IMR-90 (cell line): ENCODE results near the gene TCERG1L. TPM values are rescaled to one million over a fixed set of nuclear protein-coding genes. Genes with fewer than 3 reads are reported as not detected.

Experiments
- ATAC-seq: fragments of 200-7000 bp; cut with Tn5 transposase; 2 replicates; pipeline ENCODE4 v1.9.1; 2020; ENCODE audit warnings: low read depth, mild to moderate bottlenecking, moderate library complexity
- BruUV-seq: library from RNA; stranded (reverse); fragments of 400-500 nt; replicated peaks from 2 replicates; lab custom pipeline; 2021; lab: Mats Ljungman, UMichigan
- CTCF ChIA-PET: fragments of 300-600 bp; formaldehyde crosslinking; extraction: SDS; loops from one replicate; lab custom pipeline; 2021; ENCODE audit warnings: antibody characterized with exemption; lab: Yijun Ruan, JAX
- POLR2A ChIA-PET: fragments of 300-600 bp; sonication (Branson Sonifier 250); formaldehyde crosslinking; loops from one replicate; lab custom pipeline; 2022; ENCODE audit warnings: antibody characterized with exemption; ENCODE audit not compliant: unreplicated experiment; lab: Charles Lee
- DNase-seq: peaks from one replicate; pipeline ENCODE4 v3.0.0; 2013
- H2AFZ ChIP-seq: replicated peaks from 2 replicates; pipeline ENCODE3; 2013; ENCODE audit warnings: low read length, mild to moderate bottlenecking; ENCODE audit not compliant: poor library complexity
- H2AK5ac ChIP-seq: 2 replicates; pipeline ENCODE4 v1.6.1; 2013; ENCODE audit warnings: low read depth, low read length, inconsistent platforms
- H2AK9ac ChIP-seq: replicated peaks from 2 replicates; pipeline ENCODE3; 2013; ENCODE audit warnings: mild to moderate bottlenecking, low read depth, low read length, moderate library complexity; ENCODE audit not compliant: poor library complexity
- H2BK120ac ChIP-seq: 2 replicates; pipeline ENCODE4 v1.6.1; 2013; ENCODE audit warnings: low read depth, low read length, inconsistent platforms
- H2BK15ac ChIP-seq: 3 replicates; pipeline ENCODE4 v1.6.1; 2013; ENCODE audit warnings: low read depth, low read length, inconsistent platforms
- H2BK20ac ChIP-seq: 2 replicates; pipeline ENCODE4 v1.6.1; 2013; ENCODE audit warnings: low read depth, mild to moderate bottlenecking, inconsistent platforms, low read length, moderate library complexity
- H2BK5ac ChIP-seq: 2 replicates; pipeline ENCODE4 v1.6.1; 2013; ENCODE audit warnings: mild to moderate bottlenecking, low read depth, low read length, inconsistent platforms; ENCODE audit not compliant: poor library complexity, severe bottlenecking
- H3K14ac ChIP-seq: replicated peaks from 2 replicates; pipeline ENCODE4 v1.6.1; 2013; ENCODE audit warnings: low read depth, low read length, inconsistent platforms
- H3K18ac ChIP-seq: 2 replicates; pipeline ENCODE4 v1.6.1; 2013; ENCODE audit warnings: low read depth, low read length, control low read depth
- H3K23ac ChIP-seq: 2 replicates; pipeline ENCODE4 v1.6.1; 2013; ENCODE audit warnings: low read depth, low read length, inconsistent platforms
- H3K27ac ChIP-seq: 2 replicates; pipeline ENCODE4 v1.5.1; 2013; ENCODE audit warnings: mild to moderate bottlenecking, control low read depth, low read length; ENCODE audit not compliant: insufficient read depth
- H3K27me3 ChIP-seq: 2 replicates; pipeline ENCODE4 v1.6.1; 2013; ENCODE audit warnings: low read length; ENCODE audit not compliant: control insufficient read depth, insufficient read depth
- H3K36me3 ChIP-seq: 2 replicates; pipeline ENCODE4 v1.6.1; 2013; ENCODE audit warnings: low read length, mixed read lengths; ENCODE audit not compliant: control insufficient read depth, insufficient read depth
- H3K4ac ChIP-seq: 2 replicates; pipeline ENCODE4 v1.6.1; 2013; ENCODE audit warnings: low read depth, low read length, inconsistent platforms
- H3K4me1 ChIP-seq: 2 replicates; pipeline ENCODE4 v1.6.1; 2013; ENCODE audit warnings: low read length, mixed read lengths; ENCODE audit not compliant: control insufficient read depth, insufficient read depth
- H3K4me2 ChIP-seq: 2 replicates; pipeline ENCODE4 v1.6.1; 2013; ENCODE audit warnings: low read depth, mild to moderate bottlenecking, control low read depth, low read length, moderate library complexity
- H3K4me3 ChIP-seq: 2 replicates; pipeline ENCODE4 v1.5.1; 2013; ENCODE audit warnings: low read depth, mild to moderate bottlenecking, control low read depth, low read length, moderate library complexity; ENCODE audit not compliant: insufficient read depth
- H3K56ac ChIP-seq: 2 replicates; pipeline ENCODE4 v1.6.1; 2013; ENCODE audit warnings: low read length, inconsistent platforms; ENCODE audit not compliant: insufficient read depth; ENCODE audit errors: extremely low read depth
- H3K79me1 ChIP-seq, 2 experiments: 2 replicates each; pipeline ENCODE4 v1.6.1; 2013; ENCODE audit warnings: low read length in 2 of 2, inconsistent platforms in 1 of 2, low read depth in 1 of 2
- H3K9ac ChIP-seq: 2 replicates; pipeline ENCODE4 v1.6.1; 2013; ENCODE audit warnings: low read depth, low read length, control low read depth
- H3K9me1 ChIP-seq: 2 replicates; pipeline ENCODE4 v1.6.1; 2013; ENCODE audit warnings: low read length, inconsistent platforms; ENCODE audit not compliant: insufficient read depth
- H3K9me3 ChIP-seq: 2 replicates; pipeline ENCODE4 v1.6.1; 2013; ENCODE audit warnings: low read length; ENCODE audit not compliant: control insufficient read depth, insufficient read depth
- H4K20me1 ChIP-seq: 2 replicates; pipeline ENCODE4 v1.6.1; 2013; ENCODE audit warnings: low read length, inconsistent platforms; ENCODE audit not compliant: insufficient read depth
- H4K5ac ChIP-seq: 2 replicates; pipeline ENCODE4 v1.6.1; 2013; ENCODE audit warnings: mild to moderate bottlenecking, low read depth, low read length, control low read depth
- H4K8ac ChIP-seq, 2 experiments: 2 replicates each; pipeline ENCODE4 v1.6.1; 2013; ENCODE audit warnings: low read depth in 2 of 2, low read length in 2 of 2, control low read depth in 1 of 2, inconsistent platforms in 1 of 2
- H4K91ac ChIP-seq: 2 replicates; pipeline ENCODE4 v1.6.1; 2013; ENCODE audit warnings: low read depth, low read length, inconsistent platforms; ENCODE audit not compliant: insufficient read depth
- CTCF ChIP-seq: conservative IDR thresholded peaks from 2 replicates; pipeline ENCODE4 v1.5.1; 2012; ENCODE audit warnings: mild to moderate bottlenecking, low read depth, low read length, improper control_type of control experiment
- MXI1 ChIP-seq: IDR thresholded peaks from 2 replicates; pipeline ENCODE4 v1.6.1; 2012; ENCODE audit warnings: low read depth, mild to moderate bottlenecking, low read length, moderate library complexity, borderline replicate concordance
- SMC3 ChIP-seq: fragments of 150-350 bp; IDR thresholded peaks from 2 replicates; pipeline ENCODE4 v1.6.1; 2016; ENCODE audit warnings: low read depth, mild to moderate bottlenecking, antibody characterized with exemption, low read length, moderate library complexity
- WGBS, 2 experiments: methylation state at CpG; one replicate each; pipeline versions ENCODE4 v1.1.5 to v1.1.7; 2013; ENCODE audit warnings: missing lambda C conversion rate in 2 of 2; ENCODE audit not compliant: insufficient read length in 1 of 2; ENCODE audit errors: extremely low coverage in 2 of 2; 5-methylcytosine and 5-hydroxymethylcytosine counted together
- dilution Hi-C: fragments of 300-500 bp; cut with HindIII; formaldehyde crosslinking; loops from one replicate; pipeline ENCODE4 v1.14.3; 2018; ENCODE audit warnings: low sequenced_read_pairs; ENCODE audit not compliant: unreplicated experiment
- in situ Hi-C: fragments of 300-500 bp; cut with MboI; formaldehyde crosslinking; loops from 3 replicates; pipeline ENCODE4 v1.14.3; 2019; ENCODE audit warnings: low sequenced_read_pairs, inconsistent platforms, mixed read lengths
- intact Hi-C: fragments of 100-400 bp; cut with micrococcal nuclease; formaldehyde crosslinking; loops from 2 replicates; pipeline ENCODE4 v1.10.0; 2022
- polyA plus RNA-seq, 3 experiments: library from polyadenylated mRNA; depleted of rRNA; stranded (reverse); fragments of >200 nt; gene quantifications; 2 replicates each; pipeline ENCODE4 v1.2.3, GENCODE V29; 2012; ENCODE audit warnings: low replicate concordance in 1 of 3
- total RNA-seq: library from RNA; depleted of rRNA; stranded (reverse); fragments of >200 nt; gene quantifications from 2 replicates; pipeline ENCODE4 v1.2.3, GENCODE V29; 2012

Gene TCERG1L
- total and polyA plus RNA-seq, 2 of the 4 experiments (the other 2 are of a cell fraction): not detected

- CTCF ChIA-PET: no interaction called here
- no peak overlapping the region for H3K14ac ChIP-seq
- no peak overlapping the region for H2AFZ ChIP-seq
- dilution Hi-C loops: no loop called here
- in situ Hi-C loops: no loop called here
- H3K18ac ChIP-seq: no peak overlapping the region
- H3K4ac ChIP-seq: no peak overlapping the region
- H3K4me3 ChIP-seq: no peak overlapping the region
- H3K27ac ChIP-seq: no peak overlapping the region
- no peaks in the 10 kb centered on the region for H3K27me3 ChIP-seq
- no peak overlapping the region for H4K8ac ChIP-seq
- H3K9me3 ChIP-seq: peaks cover 54% of the 10 kb centered on the region
- H3K36me3 ChIP-seq: no peaks in the 10 kb centered on the region
- no TSS peak for BruUV-seq
- H3K56ac ChIP-seq: no peak overlapping the region
- DNase-seq (no peak), ATAC-seq (no peak)
- H4K91ac ChIP-seq: no peak overlapping the region
- no peak overlapping the region for H3K23ac ChIP-seq
- no peaks in the 10 kb centered on the region for H3K4me1 ChIP-seq
- intact Hi-C loops: no loop called here
- H4K20me1 ChIP-seq: no peaks in the 10 kb centered on the region
- no peak overlapping the region for H2BK15ac ChIP-seq
- H2BK120ac ChIP-seq: no peak overlapping the region
- no peak overlapping the region for H2BK20ac ChIP-seq
- 0% methylated on average over 1 of the region's 27 CpGs; no CpG with 5 or more reads in 1 of the 2 experiments for WGBS, 2 experiments
- H3K9ac ChIP-seq: no peak overlapping the region
- H3K9me1 ChIP-seq: no peaks in the 10 kb centered on the region
- no peak overlapping the region for H3K4me2 ChIP-seq
- TF ChIP-seq MXI1: no peak
- TF ChIP-seq CTCF: no peak
- no peak for TF ChIP-seq SMC3
- H2AK5ac ChIP-seq: no peak overlapping the region
- no peak overlapping the region for H2AK9ac ChIP-seq
- POLR2A ChIA-PET: no interaction called here
- no peak overlapping the region for H4K5ac ChIP-seq
- no peaks in the 10 kb centered on the region for H3K79me1 ChIP-seq
- no peak overlapping the region for H2BK5ac ChIP-seq
These were observed 164.1 kb downstream of the TCERG1L start for GRCh38 chr10:131147301-131147975.
